GM19023 (cell line): Measurements from ENCODE around the gene TRPM2.
"Not testable (repeated sequence)": the region's sequence is repeated elsewhere in the genome, so short reads cannot be mapped to it uniquely, and the experiment has no call there.

ENCODE experiments used
- ATAC-seq: cut with Tn5 transposase; IDR thresholded peaks from one replicate; pipeline ENCODE4 v1.9.1; 2021; ENCODE audit warnings: mild to moderate bottlenecking, moderate library complexity; ENCODE audit not compliant: unreplicated experiment

The TRPM2 gene

DNA sequence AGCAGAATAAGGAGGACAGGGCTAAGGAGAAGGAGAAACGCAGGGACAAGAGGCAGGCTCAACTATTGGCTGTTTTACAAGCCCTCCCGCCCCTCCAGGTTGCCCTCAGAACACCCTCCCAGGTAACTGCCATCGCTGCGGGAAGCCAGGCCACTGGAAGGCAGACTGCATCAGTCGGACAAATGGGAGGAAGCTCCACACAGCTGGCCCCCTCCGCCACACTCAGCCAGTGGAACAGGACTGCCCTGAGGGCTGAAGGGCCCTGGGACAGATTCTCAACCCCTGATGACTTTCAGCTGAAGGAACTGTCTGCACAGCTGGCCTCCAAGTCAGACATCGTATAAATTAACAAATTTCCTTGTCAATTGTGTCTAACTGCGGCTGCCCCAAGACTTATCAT lies 123.7 kb downstream of the TRPM2 start:
- no peak for ATAC-seq

DNA sequence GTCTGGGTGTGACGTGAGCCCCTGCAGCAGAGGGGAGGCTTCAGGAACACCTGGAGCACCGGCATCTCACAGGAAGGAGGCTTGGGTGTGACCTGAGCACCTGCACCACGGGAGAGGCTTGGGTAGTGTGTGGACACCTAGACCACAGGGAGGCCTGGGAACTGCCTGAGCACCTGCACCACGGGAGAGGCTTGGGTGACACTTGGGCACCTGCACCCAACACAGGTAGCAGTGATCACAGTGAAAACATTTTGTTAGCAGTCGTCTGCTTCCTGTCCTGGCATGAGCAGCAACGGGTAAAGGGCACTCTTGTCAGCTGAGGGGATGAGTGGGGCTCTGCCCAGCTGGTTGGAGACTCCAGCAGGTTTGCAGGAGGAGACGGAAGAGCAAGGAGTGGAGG lies 124.3 kb downstream of the TRPM2 start:
- no peak for ATAC-seq

- ATAC-seq = no peak
Measured at GRCh38 chr21:44478124-44478800, 124.8 kb downstream of the TRPM2 start.

DNA sequence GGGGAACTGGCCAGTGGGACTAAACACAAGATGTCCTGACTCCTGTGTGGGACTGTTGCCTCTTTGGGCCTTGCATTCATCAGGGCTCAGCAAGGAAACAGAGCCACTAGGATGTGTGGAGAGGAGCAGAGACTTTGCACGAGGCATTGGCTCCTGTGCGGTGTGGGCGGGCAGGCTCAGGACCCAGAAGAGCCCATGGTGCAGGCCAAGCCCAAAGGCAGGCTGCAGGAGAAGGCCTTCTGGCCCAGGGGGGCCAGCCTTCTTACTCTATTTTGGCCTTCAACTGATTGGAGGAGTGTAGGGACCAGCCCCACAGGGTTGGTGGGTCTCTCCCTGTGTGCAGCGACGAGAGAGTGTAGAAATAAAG lies 125.4 kb downstream of the TRPM2 start:
- no peak for ATAC-seq

DNA sequence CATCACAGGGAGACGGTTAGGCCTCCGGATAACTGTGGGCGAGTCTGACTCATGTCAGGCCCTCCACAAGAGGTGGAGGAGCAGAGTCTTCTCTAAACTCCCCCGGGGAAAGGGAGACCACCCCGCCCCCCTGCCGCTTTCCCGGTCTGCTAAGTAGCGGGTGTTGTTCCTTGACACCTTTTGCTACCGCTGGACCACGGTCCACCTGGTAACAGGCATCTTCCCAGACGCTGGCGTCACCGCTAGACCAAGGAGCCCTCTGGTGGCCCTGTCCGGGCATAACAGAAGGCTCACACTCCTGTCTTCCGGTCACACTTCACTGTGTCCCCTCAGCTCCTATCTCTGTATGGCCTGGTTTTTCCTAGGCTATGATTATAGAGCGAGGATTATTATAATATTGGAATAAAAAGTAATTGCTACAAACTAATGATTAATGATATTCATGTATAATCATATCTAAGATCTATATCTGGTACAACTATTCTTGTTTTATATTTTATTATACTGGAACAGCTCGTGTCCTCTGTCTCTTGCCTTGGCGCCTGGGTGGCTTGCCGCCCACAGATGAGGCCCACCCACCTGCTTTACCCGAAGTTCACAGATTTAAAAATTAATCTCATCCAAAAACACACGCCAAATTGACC lies 126.3 kb downstream of the TRPM2 start:
- ATAC-seq = not testable (repeated sequence)

- no peak for ATAC-seq
Measured at GRCh38 chr21:44480200-44481053, 127.0 kb downstream of the TRPM2 start.

GRCh38 chr21:44482581-44483287 lies 129.3 kb downstream of the TRPM2 start:
- no peak for ATAC-seq

- ATAC-seq = no peak
Measured at GRCh38 chr21:44483288-44484237, 130.1 kb downstream of the TRPM2 start.

DNA sequence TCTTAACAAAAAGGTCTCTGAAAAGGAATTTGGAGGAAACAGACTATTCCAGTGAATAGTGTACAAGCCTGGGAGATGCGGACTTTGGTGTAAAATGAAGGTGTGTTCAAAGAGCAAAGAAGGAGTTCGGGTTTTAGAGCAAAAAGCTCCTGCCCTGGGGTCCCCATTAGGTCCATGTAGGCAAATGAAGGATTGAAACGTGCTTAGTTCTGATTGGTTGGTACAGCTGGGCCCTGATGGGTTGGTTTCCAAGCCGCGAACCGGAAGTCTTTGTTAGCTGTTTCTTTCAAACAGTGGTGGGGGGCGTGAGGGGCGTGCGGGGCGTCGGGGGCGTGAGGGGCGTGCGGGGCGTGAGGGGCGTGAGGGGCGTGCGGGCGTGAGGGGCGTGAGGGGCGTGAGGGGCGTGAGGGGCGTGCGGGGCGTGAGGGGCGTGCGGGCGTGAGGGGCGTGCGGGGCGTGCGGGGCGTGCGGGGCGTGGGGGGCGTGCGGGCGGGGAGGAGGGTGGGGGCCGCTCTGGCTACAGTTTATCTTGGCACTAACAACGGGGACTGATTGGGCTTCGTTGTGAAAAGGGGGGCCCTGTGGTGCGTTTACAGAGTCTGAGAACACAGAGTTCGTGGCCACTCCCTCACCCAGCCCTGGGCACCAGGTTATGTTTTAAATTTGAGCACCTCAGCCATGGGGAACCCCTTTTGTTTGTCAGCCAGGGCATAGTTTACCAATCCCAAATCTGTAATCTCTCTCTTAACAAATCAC lies 131.3 kb downstream of the TRPM2 start:
- no peak for ATAC-seq

DNA sequence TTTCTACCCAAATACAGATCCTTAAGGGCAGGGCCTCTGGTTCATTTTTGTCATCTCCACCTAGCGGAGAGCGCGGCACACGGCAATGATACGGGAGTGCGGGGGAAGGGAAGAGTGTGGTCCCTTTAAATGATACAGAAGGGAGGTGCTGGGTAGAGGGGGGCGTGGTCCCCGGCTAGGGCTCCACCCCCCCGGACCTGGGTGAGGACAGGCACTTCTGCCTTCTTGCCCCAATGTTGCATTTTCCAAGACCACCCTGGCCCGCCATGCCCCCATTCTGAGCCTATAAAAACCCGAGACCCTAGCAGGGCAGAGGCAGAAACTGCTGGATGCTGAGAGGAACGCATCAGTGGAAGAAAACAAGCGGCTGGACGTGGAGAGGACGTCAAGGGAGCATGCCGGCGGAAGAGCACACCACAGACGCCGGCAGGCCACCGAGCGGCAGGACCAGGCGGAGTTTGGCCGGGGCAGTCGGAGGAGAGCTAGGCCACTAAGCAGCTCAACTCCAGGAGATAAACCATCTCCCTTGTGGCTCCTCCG lies 131.9 kb downstream of the TRPM2 start:
- ATAC-seq = no peak

- ATAC-seq = no peak
Measured at GRCh38 chr21:44485796-44486195, 132.4 kb downstream of the TRPM2 start.

DNA sequence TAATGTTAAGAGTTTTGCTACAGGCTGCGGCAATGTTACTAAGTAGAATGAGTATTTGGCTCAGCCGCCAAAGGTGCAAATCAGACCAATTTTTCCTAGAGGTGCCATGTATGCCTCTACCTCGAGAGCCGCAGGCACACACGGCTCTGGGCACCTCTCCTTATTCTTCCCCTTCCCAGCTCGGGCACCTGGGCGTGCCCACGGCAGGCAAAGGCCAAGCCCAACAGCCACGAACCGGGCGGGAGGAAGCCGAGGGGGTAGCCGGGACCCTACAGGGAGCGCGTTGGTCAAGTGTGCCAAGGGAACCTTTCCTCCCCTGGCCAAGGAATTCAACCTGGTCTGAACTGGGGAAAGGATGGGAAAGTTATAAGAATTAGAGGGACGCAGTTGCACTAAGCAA lies 132.9 kb downstream of the TRPM2 start:
- ATAC-seq = no peak

DNA sequence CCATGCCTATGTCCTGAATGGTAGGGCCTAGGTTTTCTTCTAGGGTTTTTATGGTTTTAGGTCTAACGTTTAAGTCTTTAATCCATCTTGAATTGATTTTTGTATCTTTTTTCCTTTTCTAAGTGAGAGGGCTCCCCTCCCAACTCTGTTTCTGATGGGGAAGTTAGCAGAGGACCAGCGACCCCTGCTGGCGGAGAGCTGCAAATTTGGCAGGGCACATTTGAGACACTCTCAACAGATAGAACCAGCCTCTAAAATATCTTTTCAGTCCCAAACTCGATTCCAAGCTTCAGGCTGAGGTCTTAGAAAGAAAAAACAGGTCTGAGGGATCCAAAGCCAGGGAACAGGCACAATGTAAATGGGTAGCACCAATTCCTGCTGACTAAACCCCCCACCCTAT lies 134.4 kb downstream of the TRPM2 start:
- ATAC-seq = no peak

- ATAC-seq = no peak
Measured at GRCh38 chr21:44489962-44490361, 136.5 kb downstream of the TRPM2 start.

DNA sequence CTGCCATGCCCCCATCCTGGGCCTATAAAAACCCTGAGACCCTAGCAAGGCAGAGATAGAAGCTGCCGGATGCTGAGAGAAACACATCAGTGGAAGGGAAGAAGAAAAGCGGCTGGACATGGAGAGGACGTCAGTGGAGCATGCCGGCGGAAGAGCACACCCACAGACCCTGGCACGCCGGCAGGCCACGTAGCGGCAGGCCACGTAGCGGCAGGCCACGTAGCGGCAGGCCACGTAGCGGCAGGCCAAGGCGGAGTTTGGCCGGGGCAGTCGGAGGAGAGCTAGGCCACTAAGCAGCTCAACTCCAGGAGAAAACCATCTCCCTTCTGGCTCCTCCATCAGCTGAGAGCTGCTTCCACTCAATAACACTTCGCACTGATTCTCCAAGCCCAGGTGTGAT lies 137.0 kb downstream of the TRPM2 start:
- ATAC-seq = no peak

DNA sequence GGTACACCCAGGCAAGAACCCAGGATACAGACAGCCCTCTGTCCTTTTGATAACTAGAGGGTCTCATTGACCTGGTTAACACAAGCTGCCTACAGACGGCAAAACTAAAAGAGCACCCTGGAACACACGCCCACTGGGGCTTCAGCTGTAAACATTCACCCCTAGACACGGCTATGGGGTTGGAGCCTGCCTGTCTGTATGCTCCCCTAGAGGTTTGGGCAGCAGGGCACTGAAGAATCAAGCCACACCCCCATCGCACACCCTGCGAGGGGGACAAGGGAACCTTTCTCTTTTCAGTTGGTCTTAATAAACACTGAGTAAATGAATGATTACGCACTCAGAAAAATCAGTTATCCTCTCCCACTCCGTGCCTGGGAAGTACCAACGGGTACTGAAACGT lies 137.4 kb downstream of the TRPM2 start:
- no peak for ATAC-seq
